Stomach smooth muscle (tissue), 2 donors: ENCODE measurements around the gene MACF1.

ENCODE experiments used
- H3K27ac ChIP-seq: one replicate; pipeline ENCODE4 v1.7.0; 2013; ENCODE audit warnings: mild to moderate bottlenecking, low read length, inconsistent platforms
- H3K27me3 ChIP-seq, 2 donors: one replicate each; pipeline ENCODE4 v1.7.0; 2013; ENCODE audit warnings: low read length in 2 of 2; ENCODE audit not compliant: insufficient read depth in 2 of 2, control insufficient read depth in 1 of 2
- H3K36me3 ChIP-seq, 2 donors: one replicate each; pipeline ENCODE4 v1.7.0; 2013; ENCODE audit warnings: low read length in 2 of 2; ENCODE audit not compliant: control insufficient read depth in 2 of 2, insufficient read depth in 2 of 2
- H3K4me1 ChIP-seq: one replicate; pipeline ENCODE4 v1.7.0; 2013; ENCODE audit warnings: low read length; ENCODE audit not compliant: control insufficient read depth, insufficient read depth
- H3K4me3 ChIP-seq, 2 donors: one replicate each; pipeline ENCODE4 v1.7.0; 2013; ENCODE audit warnings: low read length in 2 of 2
- H3K9ac ChIP-seq, 2 donors: one replicate each; pipeline ENCODE4 v1.7.0; 2013; ENCODE audit warnings: low read length in 2 of 2, mild to moderate bottlenecking in 1 of 2
- H3K9me3 ChIP-seq, 2 donors: one replicate each; pipeline ENCODE4 v1.7.0; 2013; ENCODE audit warnings: low read length in 2 of 2; ENCODE audit not compliant: control insufficient read depth in 2 of 2
- donor health status: healthy.
- donor health status: Pancreatic carcinoma.

Gene MACF1

DNA sequence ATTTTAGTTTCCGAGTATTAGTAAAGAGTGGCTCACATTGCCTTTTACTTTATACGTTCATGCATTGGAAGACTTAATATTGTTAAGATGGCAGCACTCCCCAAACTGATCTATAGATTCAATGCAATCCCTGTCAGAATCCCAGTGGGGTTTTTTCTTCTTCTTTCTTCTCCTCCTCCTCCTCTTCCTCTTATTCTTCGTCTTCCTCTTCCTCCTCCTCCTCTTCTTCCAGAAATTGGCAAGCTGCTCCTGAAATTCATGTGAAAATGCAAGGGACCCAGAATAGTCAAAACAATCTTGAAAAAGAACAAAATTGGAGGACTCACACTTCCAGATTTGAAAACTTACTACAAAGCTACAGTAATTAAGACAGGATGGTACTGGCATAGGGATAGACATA is 23.2 kb upstream of the MACF1 start:
- H3K4me1 ChIP-seq, result peaks cover 35% of the 10 kb centered on the region
- H3K36me3 ChIP-seq, result no peaks in the 10 kb centered on the region
- no peaks in the 10 kb centered on the region for H3K9me3 ChIP-seq
- no peak overlapping the region for H3K4me3 ChIP-seq
- no peak overlapping the region for H3K9ac ChIP-seq
- no peak overlapping the region for H3K27ac ChIP-seq
- H3K27me3 ChIP-seq, result no peaks in the 10 kb centered on the region

DNA sequence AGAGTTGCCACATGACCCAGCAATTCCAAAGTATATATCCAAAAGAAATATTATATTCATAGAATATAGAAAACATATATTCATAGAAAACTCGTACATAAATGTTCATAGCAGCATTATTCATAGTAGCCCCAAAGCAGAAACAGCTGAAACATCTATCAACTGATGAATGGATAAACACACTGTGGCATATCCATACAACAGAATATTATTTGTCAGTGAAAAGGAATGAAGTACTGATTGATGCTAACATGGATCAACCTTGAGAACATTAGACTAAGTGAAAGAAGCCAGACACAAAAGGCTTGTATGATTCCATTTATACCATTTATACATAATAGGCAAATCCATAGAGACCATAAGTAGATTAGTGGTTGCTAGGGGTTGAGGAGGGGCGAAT is 21.7 kb upstream of the MACF1 start:
- Histone ChIP-seq H3K4me1 (peaks cover 26% of the 10 kb centered on the region), H3K27ac (no peak overlapping the region)

GRCh38 chr1:39183503-39184353 is 20.8 kb upstream of the MACF1 start:
- H3K27ac ChIP-seq, result peak overlapping the region; percentile 64
- H3K36me3 ChIP-seq, result no peaks in the 10 kb centered on the region
- H3K9ac ChIP-seq, result no peak overlapping the region
- peaks cover 22% of the 10 kb centered on the region for H3K4me1 ChIP-seq
- no peak overlapping the region for H3K4me3 ChIP-seq
- H3K9me3 ChIP-seq, result no peaks in the 10 kb centered on the region
- no peaks in the 10 kb centered on the region for H3K27me3 ChIP-seq

More for the DNA sequence above, 21.7 kb upstream of the MACF1 start:
- no peaks in the 10 kb centered on the region for H3K27me3 ChIP-seq
- H3K4me3 ChIP-seq, result no peak overlapping the region
- no peaks in the 10 kb centered on the region for H3K36me3 ChIP-seq
- H3K9me3 ChIP-seq, result no peaks in the 10 kb centered on the region
- no peak overlapping the region for H3K9ac ChIP-seq

DNA sequence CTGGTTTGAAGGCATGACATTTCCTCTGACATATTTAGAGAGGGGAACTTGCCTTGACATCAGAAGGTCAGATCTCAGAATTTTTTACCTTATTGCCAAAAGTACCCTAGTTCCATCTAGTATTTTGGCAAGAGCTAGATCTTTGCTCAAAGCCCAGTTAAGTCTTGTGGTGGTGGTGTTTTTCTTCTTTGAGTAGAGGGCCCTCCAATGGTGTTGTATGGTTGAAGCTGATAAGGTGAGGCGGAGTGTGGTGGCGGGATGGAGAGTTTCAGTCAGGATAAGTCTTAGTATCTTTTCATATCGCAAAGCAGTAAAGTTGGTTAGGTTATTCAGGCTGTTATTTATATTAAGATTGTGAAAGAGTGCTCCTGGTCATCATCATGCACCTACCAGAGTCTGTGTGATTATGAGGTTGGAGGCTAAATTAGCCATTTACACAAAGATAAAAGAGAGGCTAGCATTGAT is 20.1 kb upstream of the MACF1 start:
- Histone ChIP-seq H3K4me3 (no peak overlapping the region), H3K27ac (peak overlapping the region; percentile 64), H3K36me3 (no peaks in the 10 kb centered on the region), H3K9ac (no peak overlapping the region), H3K9me3 (no peaks in the 10 kb centered on the region), H3K4me1 (peaks cover 25% of the 10 kb centered on the region), H3K27me3 (no peaks in the 10 kb centered on the region)

DNA sequence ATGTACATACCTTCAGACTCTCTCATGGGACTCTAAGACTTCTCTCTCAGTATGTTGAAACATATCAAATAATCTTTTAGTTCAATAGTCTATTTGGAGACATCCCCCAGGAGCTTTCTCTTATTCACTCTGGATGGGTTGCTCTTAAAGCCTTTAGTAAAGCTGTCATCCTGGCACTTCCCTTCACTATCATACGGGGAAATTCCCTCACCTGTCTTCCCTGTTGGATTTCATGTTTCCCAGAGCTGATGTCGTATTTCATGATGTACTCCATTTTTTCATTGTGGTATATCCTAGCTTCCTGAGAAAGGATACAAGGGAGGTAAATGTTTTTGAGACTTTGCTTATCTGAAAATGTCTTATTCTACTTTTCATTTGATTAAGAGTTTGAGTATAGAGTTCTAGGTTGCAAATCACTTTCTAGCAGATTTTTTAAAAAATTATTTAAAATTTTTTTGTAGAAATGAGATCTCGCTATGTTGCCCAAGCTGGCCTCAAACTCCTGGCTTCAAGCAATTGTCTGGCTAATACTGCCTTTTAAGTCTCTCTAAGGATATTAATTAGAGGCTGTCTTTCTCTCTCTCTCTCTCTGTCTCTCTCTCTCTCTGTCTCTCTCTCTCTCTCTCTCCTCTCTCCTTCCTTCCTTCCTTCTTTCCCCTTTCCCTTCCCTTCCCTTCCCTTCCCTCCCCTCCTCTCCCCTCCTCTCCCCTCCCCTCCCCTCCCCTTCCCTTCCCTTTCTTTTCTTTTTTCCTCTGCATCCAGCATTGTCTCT is 17.0 kb upstream of the MACF1 start:
- Histone ChIP-seq H3K27me3 (no peaks in the 10 kb centered on the region), H3K9me3 (no peaks in the 10 kb centered on the region), H3K9ac (no peak overlapping the region), H3K4me1 (peaks cover 46% of the 10 kb centered on the region), H3K36me3 (no peaks in the 10 kb centered on the region), H3K27ac (no peak overlapping the region), H3K4me3 (no peak overlapping the region)

GRCh38 chr1:39189592-39190041 is 14.9 kb upstream of the MACF1 start:
- peak overlapping the region; percentile 93 for H3K27ac ChIP-seq
- H3K27me3 ChIP-seq, result no peaks in the 10 kb centered on the region
- peaks cover 43% of the 10 kb centered on the region for H3K4me1 ChIP-seq
- H3K36me3 ChIP-seq, result no peaks in the 10 kb centered on the region
- peak overlapping the region in 1 of 2 donors; percentile 1 for H3K4me3 ChIP-seq
- no peaks in the 10 kb centered on the region for H3K9me3 ChIP-seq
- peak overlapping the region in 1 of 2 donors; percentile 43 for H3K9ac ChIP-seq

DNA sequence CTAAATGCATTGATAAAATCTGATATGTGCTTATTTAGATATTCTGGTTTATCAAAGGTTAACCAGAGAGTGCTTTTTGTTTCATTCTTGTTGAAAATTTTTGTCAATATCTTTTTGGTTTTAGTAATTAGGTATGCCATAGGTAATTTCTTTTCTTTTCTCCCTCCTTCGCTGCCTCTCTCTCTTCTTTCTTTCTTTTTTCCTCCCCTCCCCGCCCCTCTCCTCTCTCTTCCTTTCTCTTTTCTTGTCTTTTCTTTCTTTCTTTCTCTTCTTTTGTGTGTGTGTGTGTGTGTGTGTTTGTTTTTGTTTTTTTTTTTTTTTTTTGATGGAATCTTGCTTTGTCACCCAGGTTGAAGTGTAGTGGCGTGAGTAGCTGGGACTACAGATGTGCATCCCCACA is 14.4 kb upstream of the MACF1 start:
- Histone ChIP-seq H3K27me3 (no peaks in the 10 kb centered on the region), H3K9me3 (no peaks in the 10 kb centered on the region), H3K27ac (peak overlapping the region; percentile 93), H3K4me1 (peaks cover 46% of the 10 kb centered on the region), H3K9ac (peak overlapping the region in 1 of 2 donors; percentile 43), H3K36me3 (no peaks in the 10 kb centered on the region), H3K4me3 (no peak overlapping the region)

DNA sequence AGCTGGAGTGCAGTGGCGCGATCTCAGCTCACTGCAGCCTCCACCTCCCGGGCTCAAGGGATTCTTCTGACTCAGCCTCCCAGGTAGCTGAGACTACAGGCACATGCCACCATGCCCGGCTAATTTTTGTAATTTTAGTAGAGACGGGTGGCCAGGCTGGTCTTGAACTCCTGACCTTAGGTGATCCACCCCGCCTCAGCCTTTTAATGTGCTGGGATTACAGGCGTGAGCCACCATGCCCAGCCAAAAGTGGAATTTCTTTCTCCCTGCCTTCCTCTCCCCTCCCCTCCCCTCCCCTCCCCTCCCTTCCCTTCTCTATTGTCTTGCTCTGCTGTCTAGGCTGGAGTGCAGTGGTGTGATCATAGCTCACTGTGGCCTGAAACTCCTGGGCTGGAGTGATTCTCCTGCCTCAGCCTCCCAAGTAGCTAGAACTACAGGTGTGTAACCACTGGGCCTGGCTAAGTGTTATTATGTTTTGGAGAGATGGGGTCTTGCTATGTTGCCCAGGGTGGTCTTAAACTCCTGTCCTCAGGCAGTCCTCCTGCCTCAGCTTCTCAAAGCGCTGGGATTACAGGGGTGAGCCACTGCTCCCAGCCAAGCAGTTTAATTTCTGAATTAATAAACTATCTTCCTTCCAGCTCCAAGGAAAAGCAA is 10.0 kb upstream of the MACF1 start:
- Histone ChIP-seq H3K27me3 (no peaks in the 10 kb centered on the region), H3K4me3 (no peak overlapping the region), H3K9ac (peak overlapping the region in 1 of 2 donors; percentile 29), H3K4me1 (peaks cover 46% of the 10 kb centered on the region), H3K27ac (peak overlapping the region; percentile 93), H3K9me3 (no peaks in the 10 kb centered on the region), H3K36me3 (no peaks in the 10 kb centered on the region)

- Histone ChIP-seq H3K27me3 (no peaks in the 10 kb centered on the region), H3K4me3 (no peak overlapping the region), H3K9ac (peak overlapping the region in 1 of 2 donors; percentile 29), H3K4me1 (peaks cover 42% of the 10 kb centered on the region), H3K36me3 (no peaks in the 10 kb centered on the region), H3K27ac (peak overlapping the region; percentile 93), H3K9me3 (no peaks in the 10 kb centered on the region)
These were observed 9.1 kb upstream of the MACF1 start for GRCh38 chr1:39195166-39196111.
